Loucy (cell line): ENCODE results near the gene SYNDIG1.

Source experiments
- H2AFZ ChIP-seq: fragments of 200-600 bp; sonication (generic); 2 replicates; pipeline ENCODE4 v1.6.0; 2016; ENCODE audit warnings: antibody characterized with exemption, mild to moderate bottlenecking, low read length, moderate library complexity
- H3F3A ChIP-seq: fragments of 200-600 bp; 2 replicates; pipeline ENCODE4 v1.6.0; 2016; ENCODE audit warnings: antibody characterized with exemption, low read depth, mild to moderate bottlenecking
- H3K27me3 ChIP-seq: fragments of 200-600 bp; sonication (generic); 2 replicates; pipeline ENCODE4 v1.6.1; 2014; ENCODE audit warnings: low read length, mild to moderate bottlenecking; ENCODE audit not compliant: insufficient read depth, poor library complexity, severe bottlenecking
- H3K36me3 ChIP-seq: fragments of 200-600 bp; sonication (generic); 2 replicates; pipeline ENCODE4 v1.6.1; 2016; ENCODE audit warnings: low read length; ENCODE audit not compliant: insufficient read depth
- H3K4me1 ChIP-seq: fragments of 200-600 bp; sonication (generic); 2 replicates; pipeline ENCODE4 v1.5.1; 2014; ENCODE audit warnings: low read length, mild to moderate bottlenecking; ENCODE audit not compliant: insufficient read depth, poor library complexity, severe bottlenecking
- H3K4me2 ChIP-seq: fragments of 200-600 bp; sonication (generic); 2 replicates; pipeline ENCODE4 v1.6.0; 2014; ENCODE audit warnings: antibody characterized with exemption, low read length, low read depth, mild to moderate bottlenecking; ENCODE audit not compliant: poor library complexity, severe bottlenecking
- H3K4me3 ChIP-seq: fragments of 200-600 bp; sonication (generic); 2 replicates; pipeline ENCODE4 v1.5.1; 2014; ENCODE audit warnings: low read length, mild to moderate bottlenecking, mixed read lengths; ENCODE audit not compliant: poor library complexity, severe bottlenecking
- H3K79me2 ChIP-seq: fragments of 200-600 bp; sonication (generic); 2 replicates; pipeline ENCODE4 v1.6.1; 2014; ENCODE audit warnings: low read length; ENCODE audit not compliant: insufficient read depth
- H3K9ac ChIP-seq: fragments of 200-600 bp; sonication (generic); 2 replicates; pipeline ENCODE4 v1.6.0; 2014; ENCODE audit warnings: mild to moderate bottlenecking, low read depth, low read length, moderate library complexity; ENCODE audit not compliant: poor library complexity, severe bottlenecking
- H3K9me2 ChIP-seq: fragments of 200-600 bp; sonication (generic); replicated peaks from 2 replicates; pipeline ENCODE4 v1.6.1; 2016; ENCODE audit warnings: low read depth, low read length, mixed read lengths
- H3K9me3 ChIP-seq: fragments of 200-600 bp; sonication (generic); 2 replicates; pipeline ENCODE4 v1.6.1; 2014; ENCODE audit warnings: mild to moderate bottlenecking, antibody characterized with exemption, low read length, low read depth; ENCODE audit not compliant: insufficient read depth
- H4K20me1 ChIP-seq: fragments of 200-600 bp; sonication (generic); 2 replicates; pipeline ENCODE4 v1.6.0; 2014; ENCODE audit warnings: antibody characterized with exemption, low read length, mild to moderate bottlenecking; ENCODE audit not compliant: insufficient read depth, poor library complexity, severe bottlenecking
- CTCF ChIP-seq: fragments of 200-600 bp; sonication (generic); conservative IDR thresholded peaks from 2 replicates; pipeline ENCODE4 v1.5.1; 2014; ENCODE audit warnings: mild to moderate bottlenecking, antibody characterized with exemption, low read length
- EZH2phosphoT487 ChIP-seq: fragments of 200-600 bp; IDR thresholded peaks from 2 replicates; pipeline ENCODE4 v1.6.1; 2018; ENCODE audit warnings: antibody characterized with exemption, mild to moderate bottlenecking, moderate library complexity, borderline replicate concordance

SYNDIG1 gene

GRCh38 chr20:24489193-24489592, 19.8 kb downstream of the SYNDIG1 start:
- no peaks in the 10 kb centered on the region for H3F3A ChIP-seq
- H3K9me2 ChIP-seq: no peaks in the 10 kb centered on the region
- no peak overlapping the region for H3K4me3 ChIP-seq
- TF ChIP-seq CTCF (no peak), EZH2phosphoT487 (no peak)
- no peaks in the 10 kb centered on the region for H3K79me2 ChIP-seq
- H2AFZ ChIP-seq: no peak overlapping the region
- H3K36me3 ChIP-seq: no peaks in the 10 kb centered on the region
- no peak overlapping the region for H3K4me2 ChIP-seq
- no peaks in the 10 kb centered on the region for H3K27me3 ChIP-seq
- H3K9me3 ChIP-seq: no peaks in the 10 kb centered on the region; the same call in 1 of the 2 replicates
- no peaks in the 10 kb centered on the region for H4K20me1 ChIP-seq
- no peaks in the 10 kb centered on the region for H3K4me1 ChIP-seq
- no peak overlapping the region for H3K9ac ChIP-seq

GRCh38 chr20:24489631-24490260, 20.3 kb downstream of the SYNDIG1 start:
- Histone ChIP-seq H3K9ac (no peak overlapping the region), H4K20me1 (no peaks in the 10 kb centered on the region), H3F3A (no peaks in the 10 kb centered on the region), H3K9me2 (no peaks in the 10 kb centered on the region), H2AFZ (no peak overlapping the region), H3K4me3 (no peak overlapping the region), H3K36me3 (no peaks in the 10 kb centered on the region), H3K79me2 (no peaks in the 10 kb centered on the region), H3K9me3 (no peaks in the 10 kb centered on the region; the same call in 1 of the 2 replicates), H3K27me3 (no peaks in the 10 kb centered on the region), H3K4me2 (no peak overlapping the region), H3K4me1 (no peaks in the 10 kb centered on the region)
- TF ChIP-seq EZH2phosphoT487 (no peak), CTCF (no peak)

DNA sequence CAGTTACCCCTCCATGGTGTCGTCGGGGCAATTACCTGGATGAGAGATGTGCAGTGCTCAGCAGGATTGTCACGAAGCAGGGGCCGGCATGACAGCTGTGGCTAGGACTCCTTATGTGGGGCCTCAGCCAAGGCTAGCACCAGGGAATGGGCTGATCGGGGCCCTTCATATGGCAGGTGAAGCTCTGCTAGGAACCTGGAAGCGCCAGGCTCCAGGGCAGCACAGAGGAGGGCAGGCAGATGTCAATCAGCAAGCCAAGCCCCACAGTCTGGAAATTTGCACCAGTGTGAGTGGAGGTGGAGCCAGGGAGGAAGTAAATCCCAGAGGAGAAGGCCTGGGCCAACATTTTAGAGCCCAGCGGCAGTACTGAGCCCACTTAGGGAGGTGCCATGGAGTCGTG, 21.2 kb downstream of the SYNDIG1 start:
- H3K36me3 ChIP-seq: no peaks in the 10 kb centered on the region
- no peaks in the 10 kb centered on the region for H3K4me1 ChIP-seq
- H3K4me2 ChIP-seq: no peak overlapping the region
- H3K79me2 ChIP-seq: no peaks in the 10 kb centered on the region
- H3F3A ChIP-seq: no peaks in the 10 kb centered on the region
- no peaks in the 10 kb centered on the region for H3K9me2 ChIP-seq
- no peaks in the 10 kb centered on the region for H3K27me3 ChIP-seq
- no peaks in the 10 kb centered on the region for H4K20me1 ChIP-seq
- H3K4me3 ChIP-seq: no peak overlapping the region
- no peaks in the 10 kb centered on the region; the same call in 1 of the 2 replicates for H3K9me3 ChIP-seq
- no peak overlapping the region for H3K9ac ChIP-seq
- TF ChIP-seq EZH2phosphoT487 (no peak), CTCF (no peak)
- no peak overlapping the region for H2AFZ ChIP-seq
